ENCODE data around the gene NPRL2.

DNA sequence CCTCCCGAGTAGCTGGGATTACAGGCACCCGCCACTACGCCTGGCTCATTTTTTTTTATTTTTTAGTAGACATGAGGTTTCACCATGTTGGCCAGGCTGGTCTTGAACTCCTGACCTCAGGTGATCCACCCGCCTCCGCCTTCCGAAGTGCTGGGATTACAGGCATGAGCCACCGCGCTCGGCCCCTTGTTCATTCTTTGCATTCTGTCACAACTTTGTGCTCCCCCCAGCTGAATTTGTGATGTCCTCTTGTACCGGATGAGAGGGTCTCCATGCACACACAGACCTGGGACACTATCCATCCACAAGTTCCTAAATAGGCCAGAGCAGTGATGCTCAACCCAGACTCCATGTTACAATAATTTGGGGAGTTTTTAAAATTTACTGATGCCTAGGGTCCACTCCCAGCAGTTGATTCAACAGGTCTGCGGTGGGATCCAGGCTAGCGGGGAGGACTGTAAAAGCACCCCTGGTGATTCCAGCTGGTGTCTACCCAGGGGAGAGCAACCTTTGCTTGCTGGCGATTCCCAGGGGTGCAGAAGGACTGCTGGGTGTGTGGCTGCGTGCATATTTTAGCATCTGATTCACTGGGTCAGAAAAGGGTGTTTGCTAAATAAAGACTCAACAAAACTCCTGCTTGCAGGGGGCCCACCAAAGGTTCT is 11.0 kb downstream of the NPRL2 start:
- TF ChIP-seq, protein P1, sequence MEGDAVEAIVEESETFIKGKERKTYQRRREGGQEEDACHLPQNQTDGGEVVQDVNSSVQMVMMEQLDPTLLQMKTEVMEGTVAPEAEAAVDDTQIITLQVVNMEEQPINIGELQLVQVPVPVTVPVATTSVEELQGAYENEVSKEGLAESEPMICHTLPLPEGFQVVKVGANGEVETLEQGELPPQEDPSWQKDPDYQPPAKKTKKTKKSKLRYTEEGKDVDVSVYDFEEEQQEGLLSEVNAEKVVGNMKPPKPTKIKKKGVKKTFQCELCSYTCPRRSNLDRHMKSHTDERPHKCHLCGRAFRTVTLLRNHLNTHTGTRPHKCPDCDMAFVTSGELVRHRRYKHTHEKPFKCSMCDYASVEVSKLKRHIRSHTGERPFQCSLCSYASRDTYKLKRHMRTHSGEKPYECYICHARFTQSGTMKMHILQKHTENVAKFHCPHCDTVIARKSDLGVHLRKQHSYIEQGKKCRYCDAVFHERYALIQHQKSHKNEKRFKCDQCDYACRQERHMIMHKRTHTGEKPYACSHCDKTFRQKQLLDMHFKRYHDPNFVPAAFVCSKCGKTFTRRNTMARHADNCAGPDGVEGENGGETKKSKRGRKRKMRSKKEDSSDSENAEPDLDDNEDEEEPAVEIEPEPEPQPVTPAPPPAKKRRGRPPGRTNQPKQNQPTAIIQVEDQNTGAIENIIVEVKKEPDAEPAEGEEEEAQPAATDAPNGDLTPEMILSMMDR (conservative IDR thresholded peaks at IDR 0.05) = no peak
- no peak for TF ChIP-seq EZH2 (IDR thresholded peaks at IDR 0.05; ENCODE audit: low read depth)

Measured in PC-9 (cell line).